ENCODE data around the gene ACKR1.

The ACKR1 gene

DNA sequence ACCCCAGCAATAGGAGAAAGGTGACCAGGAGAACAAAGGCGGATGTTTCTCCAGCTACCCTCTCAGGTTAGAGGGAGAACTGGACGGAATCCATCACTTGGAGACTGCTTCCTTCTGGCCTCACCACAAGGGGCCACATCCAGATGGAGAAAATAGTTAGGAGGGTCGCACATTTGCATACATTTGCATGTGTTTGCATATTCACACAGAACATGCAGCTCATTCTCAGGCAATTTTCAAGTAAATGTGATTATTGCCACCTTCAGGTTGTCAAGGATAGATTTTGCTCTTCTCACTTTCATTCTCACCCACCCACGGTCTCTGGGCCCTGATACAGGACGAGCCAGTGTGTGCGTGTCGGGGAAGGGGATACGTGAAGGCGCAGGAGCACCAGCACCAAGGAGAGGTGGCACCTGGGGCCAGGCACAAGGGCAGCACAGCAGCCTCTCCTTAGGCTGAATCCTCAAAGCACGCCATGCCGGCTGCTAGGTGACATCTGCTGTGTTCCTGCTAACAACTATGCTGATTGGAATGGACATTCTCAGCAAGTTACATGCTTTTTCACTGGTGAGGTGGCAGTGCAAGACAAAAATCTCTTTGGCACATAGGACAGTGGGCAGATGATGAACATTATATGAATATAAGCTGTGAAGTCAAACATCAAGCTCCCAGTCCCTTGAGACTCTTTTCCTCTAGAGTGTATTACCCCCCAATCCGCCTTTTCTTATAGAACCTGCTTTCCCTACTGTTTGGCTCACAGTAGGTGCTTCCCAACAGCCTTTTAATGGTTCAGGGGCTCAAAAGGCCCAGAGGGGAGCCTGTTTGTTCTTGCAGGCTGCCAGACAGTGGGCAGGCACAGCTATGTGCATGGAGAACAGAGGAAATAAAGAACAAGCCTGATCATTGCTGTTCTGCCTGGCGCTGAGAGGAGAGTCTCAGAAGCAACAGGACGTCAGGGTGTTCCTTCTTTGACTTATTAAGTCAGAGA, 14.3 kb downstream of the ACKR1 start:
- DNase-seq (ENCODE audit: low read depth, low spot score), result no peak

DNA sequence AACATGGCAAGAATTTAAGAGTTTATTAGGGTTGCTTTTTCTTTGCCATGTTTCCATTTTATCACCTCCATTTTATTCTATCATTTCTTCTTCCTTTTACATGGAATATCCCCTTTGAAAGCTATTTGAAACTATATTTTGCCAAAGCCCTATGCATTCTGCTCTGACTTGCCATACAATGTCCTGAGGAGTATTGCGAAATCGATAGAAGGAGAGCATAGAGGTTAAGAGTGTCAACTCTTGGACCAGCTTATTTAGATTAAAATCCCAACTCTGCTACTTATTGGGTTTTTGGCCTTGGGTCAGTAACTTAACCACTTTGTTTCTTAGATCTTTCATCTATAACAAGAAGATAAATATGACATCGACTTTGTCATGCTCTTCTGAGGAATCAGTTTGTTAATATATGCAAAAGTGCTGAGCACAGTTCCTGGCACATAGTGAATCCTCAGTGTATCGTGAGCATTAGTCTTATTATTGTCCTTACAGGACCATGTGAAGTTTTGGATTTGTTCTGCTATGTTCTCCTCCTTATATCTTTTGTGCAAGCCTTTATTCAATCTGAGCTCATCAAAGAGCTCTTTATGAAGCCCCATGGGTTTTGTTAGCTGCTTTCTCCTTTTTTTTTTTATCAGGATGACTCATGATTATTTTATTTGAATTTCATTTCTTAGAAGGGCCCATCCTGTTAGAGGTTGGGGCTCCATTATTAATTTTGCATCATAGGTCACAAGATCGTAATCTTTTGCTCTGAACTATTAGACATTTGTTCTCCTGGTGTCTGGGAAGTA, 17.6 kb downstream of the ACKR1 start:
- no peak for DNase-seq (ENCODE audit: low read depth, low spot score)

DNA sequence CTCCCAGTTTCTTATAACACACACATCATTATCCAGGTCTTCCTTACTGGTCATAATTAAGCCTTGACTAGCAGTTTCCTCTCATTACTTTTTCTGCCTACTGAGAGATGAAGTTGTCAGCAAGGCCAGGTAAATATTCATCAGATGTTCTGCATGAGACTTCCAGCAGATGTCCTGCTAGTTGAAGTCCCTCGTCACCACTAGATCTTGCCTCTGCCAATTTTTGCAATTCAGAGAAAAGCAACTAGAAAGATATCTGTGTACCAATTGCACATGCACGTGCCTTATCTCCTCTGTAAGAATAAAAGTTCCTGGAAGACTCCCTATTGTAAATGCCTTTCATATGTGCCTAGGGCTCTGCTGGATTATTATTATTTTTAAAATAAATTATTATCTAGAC, 18.3 kb downstream of the ACKR1 start:
- DNase-seq (ENCODE audit: low read depth, low spot score), result no peak

DNA sequence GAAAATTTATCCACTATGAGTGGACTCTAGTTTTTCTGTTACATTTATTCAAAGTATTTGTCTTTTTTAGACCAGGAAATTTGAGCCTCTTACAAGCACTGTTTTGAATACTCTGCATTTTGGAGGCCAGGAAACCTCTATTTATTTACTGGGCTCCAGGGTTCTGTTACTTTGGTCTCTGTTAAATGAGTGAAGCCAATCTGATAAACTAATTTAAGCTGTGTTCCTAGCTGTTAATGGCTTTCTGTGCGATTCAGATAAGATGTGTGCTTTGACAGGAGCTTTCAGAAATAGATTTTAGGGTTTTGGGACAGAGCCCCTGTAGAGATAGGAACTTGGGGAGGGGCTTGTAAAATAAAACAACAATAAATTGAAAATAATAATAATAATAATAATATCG, 23.9 kb downstream of the ACKR1 start:
- DNase-seq (ENCODE audit: low read depth, low spot score), result no peak

DNA sequence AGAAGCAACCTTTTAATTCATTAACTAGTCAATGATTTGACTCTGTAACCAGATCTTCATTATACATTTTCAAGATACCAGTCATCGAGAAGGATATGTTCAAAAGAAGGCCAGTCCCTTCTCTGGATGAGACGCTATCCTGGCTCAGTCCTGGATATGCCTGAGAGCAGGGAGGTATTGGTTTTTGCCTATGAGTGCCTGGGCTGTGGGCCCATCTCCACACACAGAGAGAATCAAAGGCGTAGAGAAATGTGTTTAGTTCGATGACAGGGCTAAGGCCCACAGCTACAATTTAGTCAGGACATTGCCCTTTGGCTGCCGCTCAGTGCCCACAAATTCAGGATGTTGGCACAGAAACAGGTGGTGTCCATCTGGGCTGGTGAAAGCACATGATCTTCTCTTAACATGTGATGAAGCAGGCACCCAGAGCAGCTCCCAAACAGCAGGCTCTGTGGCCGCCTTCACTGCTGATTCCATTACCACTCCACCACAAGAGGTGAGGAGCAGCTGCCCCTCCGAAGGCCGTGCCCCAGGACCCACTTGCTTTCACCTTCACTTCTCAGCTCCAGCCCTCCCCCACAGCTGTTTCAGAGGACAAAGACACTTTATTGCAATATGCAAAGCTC, 24.7 kb downstream of the ACKR1 start:
- no peak for DNase-seq (ENCODE audit: low read depth, low spot score)

DNA sequence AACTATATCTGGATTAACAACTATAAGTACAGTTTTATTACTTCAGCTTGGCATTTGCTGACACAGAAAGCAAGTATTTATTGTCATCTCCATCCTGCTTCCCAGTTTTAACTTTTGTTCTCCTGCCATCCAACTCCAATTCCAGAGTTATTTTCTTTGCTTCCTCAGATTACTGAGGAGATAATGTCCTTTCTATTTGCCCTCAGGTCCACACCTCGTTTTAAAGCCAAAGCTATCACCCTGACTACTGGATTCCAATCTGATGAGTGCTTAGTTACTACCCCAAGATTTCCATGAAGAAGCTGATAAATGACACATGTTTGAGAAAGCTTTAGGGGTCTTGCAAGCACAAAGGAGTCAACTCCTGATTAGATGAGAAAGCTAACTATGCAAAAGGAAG, 25.2 kb downstream of the ACKR1 start:
- no peak for DNase-seq (ENCODE audit: low read depth, low spot score)

DNA sequence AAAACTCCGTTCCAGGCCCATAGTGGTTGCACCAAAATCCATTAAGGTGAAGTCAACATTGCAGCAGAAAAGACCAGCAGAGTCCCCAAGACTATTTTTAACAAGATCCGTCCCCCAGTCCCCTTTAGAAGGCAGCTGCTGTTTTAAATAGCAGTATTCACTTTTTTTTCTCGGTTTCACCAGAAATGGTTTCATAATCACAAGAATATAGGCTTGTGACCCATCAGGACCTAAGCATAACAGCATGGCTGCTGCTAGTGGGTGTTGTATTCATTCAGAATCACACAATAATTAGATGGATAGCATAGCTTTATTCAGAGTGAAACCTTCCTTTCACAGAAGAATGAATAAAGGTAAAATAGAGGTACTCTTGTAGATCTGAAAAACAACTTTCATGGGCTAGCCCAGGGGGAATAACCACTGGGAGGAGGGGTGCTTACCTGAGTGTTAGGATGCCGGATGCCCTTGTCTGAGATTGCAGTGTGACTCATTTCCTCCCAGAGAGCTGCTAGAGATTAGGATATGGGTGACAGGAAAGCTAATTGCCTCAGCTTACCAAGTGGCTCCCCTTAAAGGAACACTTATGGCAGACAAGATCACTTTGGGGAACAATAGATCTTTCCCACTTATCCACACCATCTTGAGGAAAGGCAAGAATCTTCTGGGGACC, 35.0 kb downstream of the ACKR1 start:
- no peak for DNase-seq (ENCODE audit: low read depth, low spot score)

DNA sequence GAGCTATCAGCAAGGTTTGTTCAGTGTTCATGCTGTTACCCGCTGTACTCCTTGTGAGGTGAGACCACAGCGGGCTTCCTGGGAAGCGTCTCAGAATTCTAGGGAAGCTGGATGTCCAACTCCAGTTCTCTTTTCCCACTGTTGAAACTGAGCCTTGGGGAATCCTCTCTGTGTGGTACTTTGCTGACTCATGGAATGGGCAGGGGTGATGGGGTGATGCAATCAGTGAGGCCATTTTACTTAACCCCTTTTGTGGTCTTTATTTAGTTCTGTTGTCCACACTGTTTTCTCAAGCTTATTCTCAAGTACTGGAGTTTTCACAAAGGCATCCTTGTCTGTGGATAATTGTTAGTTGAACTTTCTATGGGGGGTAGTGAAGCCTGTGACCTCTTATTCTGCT, 42.6 kb downstream of the ACKR1 start:
- DNase-seq (ENCODE audit: low read depth, low spot score), result no peak

DNA sequence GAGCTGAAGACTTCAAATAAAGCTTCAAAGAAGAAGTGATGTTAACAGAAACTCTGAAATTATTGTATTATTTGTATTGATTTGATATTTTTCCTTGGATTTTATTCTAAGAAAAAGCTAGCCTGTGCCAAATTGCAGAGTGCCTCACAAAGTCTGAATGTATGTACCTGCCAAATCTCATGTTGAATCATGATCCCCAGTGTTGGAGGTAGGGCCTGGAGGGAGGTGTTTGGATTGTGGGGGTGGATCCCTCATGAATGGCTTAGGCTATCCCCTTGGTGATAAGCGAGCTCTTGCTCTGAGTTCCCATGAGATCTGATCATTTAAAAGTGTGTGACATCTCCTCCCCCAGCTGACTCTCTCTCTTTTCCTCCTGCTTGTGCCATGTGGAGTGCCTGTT, 43.6 kb downstream of the ACKR1 start:
- DNase-seq (ENCODE audit: low read depth, low spot score), result no peak

DNA sequence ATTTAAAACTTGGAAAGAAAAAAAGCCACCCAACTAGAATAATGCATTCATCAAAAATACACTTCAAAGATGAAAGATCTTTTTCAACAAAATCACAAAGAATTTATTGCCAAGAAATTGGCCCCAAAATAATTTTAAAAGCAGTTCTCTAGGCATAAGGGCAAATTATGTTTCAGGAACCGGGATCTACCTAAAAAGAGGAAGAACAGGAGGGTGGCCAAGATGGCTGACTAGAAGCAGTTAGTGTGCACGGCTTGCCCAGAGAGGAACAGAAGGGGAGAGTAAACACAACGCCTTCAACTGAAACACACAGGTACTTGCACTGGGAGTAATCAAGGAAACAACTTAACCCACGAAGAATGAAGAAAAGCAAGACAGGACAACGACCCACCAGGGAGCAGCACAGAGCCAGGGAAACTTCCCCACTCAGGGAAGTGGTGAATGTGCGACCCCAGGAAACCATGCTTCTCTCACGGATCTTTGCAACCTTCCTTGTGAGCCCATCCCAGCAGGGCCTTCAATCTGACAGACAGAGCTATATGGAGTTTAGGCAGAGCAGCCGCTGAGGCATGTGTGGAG, 46.1 kb downstream of the ACKR1 start:
- DNase-seq (ENCODE audit: low read depth, low spot score), result no peak
